Right ventricle myocardium inferior (tissue), 1 donor: ENCODE data around the gene PTMA. TPM values are rescaled to one million over a fixed set of nuclear protein-coding genes. Genes with fewer than 3 reads are reported as not detected.

Experiments used
- ATAC-seq: fragments of 200-7000 bp; cut with Tn5 transposase; one replicate; pipeline ENCODE4 v1.9.1; 2020; ENCODE audit warnings: mild to moderate bottlenecking, moderate library complexity
- DNase-seq: peaks from one replicate; pipeline ENCODE4 v3.0.0; 2021; ENCODE audit errors: missing footprints
- intact Hi-C: fragments of 100-400 bp; cut with DNase I; formaldehyde crosslinking; loops from one replicate; pipeline ENCODE4 v1.11.0; 2022
- total RNA-seq: library from RNA; stranded (reverse); fragmentation: NEBNext Ultra II Directional; extraction: Animal tissue kit (Norgen Biotek cat#: 25700); gene quantifications from one replicate; pipeline ENCODE4 v1.2.1, GENCODE V29; 2021
- donor health status: DM: no; HTN: yes; CAD: no; lungs with severe emphysema.

Gene PTMA
- total RNA-seq, 1 donor from 2014 or later: 264 TPM

DNA sequence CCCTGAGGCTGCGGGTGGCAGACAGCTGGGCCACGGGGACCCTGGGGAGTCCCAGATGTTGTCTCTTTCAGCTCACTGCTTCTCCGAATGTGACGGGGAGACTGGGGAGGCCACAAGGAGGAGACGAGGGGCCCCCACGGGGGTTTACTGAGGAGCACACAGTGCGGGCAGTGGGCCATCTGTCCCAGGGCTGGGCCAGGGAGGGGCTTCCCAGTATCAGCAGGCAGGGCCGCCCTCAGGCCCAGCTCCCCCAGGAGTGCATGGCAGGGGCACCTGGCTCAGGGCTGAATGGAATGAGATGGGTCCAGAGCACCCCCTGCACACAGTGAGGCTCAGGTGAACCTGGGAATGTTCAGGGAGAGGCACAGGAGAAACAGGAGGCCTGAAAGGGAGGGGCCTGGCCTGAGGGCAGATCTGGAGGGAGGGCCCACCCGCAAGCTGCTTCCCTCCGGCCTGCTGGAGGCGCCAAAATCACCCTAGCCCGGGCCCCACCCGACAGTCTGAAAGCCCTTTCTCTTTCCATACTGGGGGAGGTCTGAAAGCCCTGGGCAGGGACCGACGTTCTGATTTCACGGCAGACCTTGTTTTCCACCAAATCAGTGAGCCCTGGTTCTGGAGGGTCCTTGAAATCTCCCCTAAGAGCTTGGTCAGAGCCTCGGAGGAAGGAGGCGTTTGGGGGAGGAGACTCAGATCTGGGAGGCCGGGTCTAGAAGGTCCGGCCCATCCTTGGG lies 35.5 kb upstream of the PTMA start:
- intact Hi-C loops: no loop called here
- peak; percentile 71 for DNase-seq
- no peak for ATAC-seq

DNA sequence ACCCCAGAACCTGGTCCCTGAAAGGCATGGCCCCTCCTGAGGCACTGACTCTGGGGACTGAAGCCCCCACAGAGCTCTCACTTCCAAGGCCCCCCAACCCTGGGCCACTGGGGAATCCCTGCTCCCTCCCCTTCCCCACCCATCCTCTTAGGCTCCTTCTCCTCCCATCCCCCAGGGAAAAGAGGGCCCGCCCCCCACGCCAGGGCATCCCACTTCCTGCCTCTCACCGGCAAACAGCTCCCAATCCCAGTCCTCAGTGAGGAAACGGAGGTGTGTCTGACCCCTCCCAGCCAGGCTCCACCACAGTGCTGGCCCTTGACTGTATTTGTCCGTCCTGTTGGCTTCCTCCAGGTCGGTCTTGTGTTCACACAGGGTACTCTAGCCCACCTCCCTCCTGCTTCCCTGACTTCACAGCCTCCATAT lies 35.0 kb upstream of the PTMA start:
- peak; percentile 20 for ATAC-seq
- intact Hi-C loops: no loop called here
- DNase-seq: peak; percentile 73

DNA sequence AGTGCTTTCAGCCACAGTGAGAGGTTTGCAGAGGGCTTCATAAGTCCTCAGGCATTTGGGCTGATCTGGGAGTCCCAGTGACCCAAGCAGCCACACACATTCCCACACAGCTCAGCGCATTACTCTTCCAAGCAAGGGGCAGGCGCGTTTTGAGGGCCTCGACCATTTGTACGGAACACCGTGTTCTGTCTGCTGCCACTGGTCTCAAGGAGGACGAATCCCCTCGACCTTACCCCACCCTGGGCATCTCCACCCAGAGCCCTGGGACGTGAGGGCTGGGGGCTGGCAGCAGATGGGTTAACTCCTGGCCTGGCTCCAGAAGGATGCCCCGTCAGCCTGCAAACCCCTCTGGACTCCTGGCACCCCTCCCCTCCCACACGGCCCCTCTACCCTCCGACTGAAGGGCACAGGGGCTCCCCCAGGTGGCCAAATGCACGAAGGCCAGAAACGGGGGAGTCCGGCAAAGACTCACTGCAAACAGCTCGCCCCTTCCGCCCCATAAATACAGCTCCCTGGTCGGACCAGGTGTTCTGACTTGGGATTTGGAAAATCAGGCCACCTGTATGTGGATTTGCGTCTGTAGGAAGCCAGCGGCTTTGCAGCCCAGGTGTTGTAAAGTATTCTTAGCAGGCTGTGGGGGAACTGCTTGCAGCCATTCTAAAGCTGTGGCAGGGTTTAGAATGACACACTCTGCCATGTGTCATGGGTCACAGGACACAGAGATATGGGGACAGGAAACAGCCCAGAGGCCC lies 33.6 kb upstream of the PTMA start:
- intact Hi-C loops: loop anchor here (1.0 to 2.0 kb wide), 2 partner anchors 26 to 62 kb away; no protein-coding TSS in a partner anchor
- DNase-seq: peak; percentile 82
- peak; percentile 61 for ATAC-seq

DNA sequence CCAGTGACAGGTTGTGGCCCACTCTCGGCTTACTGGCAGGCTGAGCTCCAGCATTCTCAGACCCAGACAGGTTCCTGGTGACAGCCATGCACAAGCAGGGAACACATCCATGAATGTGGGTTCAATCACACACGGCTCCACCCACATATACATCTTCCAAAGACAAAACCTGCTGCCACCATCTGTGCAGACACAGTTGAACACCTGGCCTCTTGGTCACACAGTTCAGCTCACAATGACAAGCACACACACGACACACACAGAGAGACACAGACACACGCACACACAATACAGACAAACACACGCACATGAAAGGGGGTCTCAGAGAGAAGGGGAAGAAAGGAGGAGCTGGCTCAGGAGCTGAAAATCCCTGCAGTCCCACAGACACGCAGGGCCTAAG lies 32.1 kb upstream of the PTMA start:
- intact Hi-C loops: no loop called here
- DNase-seq: no peak
- no peak for ATAC-seq

DNA sequence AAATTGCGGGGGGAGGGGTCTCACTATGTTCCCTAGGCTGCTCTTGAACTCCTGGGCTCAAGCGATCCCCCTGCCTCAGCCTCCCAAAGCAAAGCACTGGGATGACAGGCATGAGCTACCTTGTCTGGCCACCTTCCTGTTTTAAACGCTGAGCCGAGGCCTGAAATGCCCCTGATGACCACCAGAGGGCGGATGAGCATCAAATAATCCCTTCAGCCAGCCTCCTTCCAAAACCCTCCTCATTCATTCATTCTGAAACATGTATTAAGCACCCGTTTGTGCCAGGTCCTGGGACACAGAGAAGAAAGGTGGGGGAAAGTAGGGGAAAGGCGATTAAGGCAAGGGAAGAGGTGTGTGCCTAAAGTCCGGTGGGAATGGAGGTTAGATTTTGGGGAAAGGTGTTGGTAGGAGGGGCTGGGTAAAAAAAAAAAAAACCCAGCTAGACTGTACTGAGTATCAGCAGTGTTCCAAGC lies 30.7 kb upstream of the PTMA start:
- peak; percentile 89 for DNase-seq
- ATAC-seq: peak; percentile 4
- intact Hi-C loops: loop anchor here (1.0 kb wide), 1 partner anchor 38 kb away; no protein-coding TSS in a partner anchor

DNA sequence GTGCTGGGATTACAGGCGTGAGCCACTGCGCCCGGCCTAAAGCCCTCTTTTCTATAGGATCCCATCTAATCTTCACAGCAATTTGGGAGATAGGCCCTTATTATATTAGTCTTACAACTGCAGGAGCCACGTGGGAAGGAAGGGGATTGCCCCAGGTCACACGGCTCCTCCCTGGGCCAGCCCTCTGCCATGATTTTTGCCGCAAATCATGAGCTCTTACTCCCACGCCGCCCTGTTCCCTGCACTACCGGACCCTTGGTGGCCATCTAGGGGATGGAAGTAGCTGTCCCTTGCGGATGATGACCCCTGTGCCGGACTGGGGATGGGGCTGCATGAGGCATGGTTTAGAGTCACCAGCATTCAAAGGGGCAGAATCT lies 28.4 kb upstream of the PTMA start:
- intact Hi-C loops: no loop called here
- ATAC-seq (no peak), DNase-seq (no peak)

DNA sequence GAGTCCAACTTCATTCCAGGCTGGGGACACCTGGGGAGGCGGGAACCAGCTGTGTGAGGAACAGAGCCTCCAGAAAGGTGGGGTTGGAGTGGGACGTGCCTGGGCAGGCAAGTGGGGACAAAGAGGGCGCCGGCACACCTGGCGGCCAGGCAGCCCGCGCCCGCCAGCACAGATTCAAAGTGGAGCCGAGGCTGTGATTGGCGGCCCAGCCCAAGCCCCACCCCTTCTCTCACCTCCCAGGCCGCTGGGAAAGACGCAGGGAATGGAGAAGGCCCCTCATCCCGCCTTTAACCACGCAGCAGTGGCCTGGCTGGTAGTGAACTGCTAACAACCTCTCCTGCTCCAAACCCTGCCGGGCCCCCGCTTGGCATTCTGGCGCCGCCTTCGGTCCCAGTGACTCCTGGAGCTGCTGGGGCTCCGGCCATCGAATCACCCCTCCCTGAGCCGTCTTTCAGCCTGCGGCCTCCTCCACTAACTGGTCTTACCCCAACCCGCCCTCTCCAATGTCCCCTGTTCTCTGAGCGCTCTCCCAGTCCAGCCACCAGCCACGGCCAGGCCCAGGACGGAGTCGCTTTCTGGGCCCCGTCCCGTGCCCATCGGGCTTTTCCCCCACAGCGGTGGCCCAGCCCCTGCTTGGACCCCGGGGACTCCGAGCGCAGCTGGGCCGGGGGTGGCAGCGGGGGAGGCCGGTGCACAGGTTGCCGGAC lies 27.9 kb upstream of the PTMA start:
- DNase-seq: peak; percentile 72
- ATAC-seq: no peak
- intact Hi-C loops: no loop called here

DNA sequence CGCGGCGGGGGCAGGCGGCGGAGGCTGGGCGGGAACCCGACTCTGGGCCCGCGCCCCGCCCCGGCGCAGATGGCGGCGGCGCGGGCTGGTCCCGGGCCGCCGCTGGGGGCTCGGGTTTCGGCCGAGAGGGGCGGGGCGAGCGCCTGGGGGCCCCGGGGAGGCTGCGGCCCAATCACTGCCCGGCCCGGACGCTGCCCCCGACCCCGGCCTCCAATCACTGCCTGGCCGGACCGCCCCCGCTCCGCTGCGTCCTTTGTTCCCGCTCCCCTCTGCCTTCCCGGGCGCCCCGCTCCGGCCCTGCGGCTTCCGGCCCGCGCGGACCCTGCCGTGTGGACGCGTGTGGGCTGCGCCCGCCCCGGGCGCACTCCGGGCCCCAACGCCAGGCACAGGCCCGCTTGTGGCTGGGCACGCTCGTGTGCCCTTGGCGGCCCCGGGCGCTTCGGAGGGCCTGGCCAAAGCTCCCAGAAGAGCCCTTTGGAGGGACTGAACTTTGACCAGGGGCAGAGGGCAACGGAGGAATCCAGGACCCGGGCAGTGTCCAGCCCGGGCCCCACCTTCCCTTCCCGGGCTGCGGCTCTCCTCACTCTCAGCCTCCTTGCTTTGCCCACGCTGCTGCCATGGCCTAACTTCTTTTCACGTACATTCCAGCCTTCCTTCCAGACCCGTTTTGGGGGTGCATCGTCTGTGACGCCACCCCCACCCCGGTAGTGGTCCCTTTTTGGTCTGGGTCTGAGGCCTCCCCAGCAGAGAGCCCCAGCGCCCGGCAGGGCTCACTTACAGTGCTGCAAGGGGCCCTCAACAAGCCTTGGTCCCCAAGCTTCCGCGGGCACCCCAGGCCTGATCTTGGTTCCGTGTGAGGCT lies 27.1 kb upstream of the PTMA start:
- ATAC-seq: peak; percentile 94
- peak; percentile 92 for DNase-seq
- intact Hi-C loops: loop anchor here (1.0 kb wide), 1 partner anchor 29 kb away; no protein-coding TSS in a partner anchor

DNA sequence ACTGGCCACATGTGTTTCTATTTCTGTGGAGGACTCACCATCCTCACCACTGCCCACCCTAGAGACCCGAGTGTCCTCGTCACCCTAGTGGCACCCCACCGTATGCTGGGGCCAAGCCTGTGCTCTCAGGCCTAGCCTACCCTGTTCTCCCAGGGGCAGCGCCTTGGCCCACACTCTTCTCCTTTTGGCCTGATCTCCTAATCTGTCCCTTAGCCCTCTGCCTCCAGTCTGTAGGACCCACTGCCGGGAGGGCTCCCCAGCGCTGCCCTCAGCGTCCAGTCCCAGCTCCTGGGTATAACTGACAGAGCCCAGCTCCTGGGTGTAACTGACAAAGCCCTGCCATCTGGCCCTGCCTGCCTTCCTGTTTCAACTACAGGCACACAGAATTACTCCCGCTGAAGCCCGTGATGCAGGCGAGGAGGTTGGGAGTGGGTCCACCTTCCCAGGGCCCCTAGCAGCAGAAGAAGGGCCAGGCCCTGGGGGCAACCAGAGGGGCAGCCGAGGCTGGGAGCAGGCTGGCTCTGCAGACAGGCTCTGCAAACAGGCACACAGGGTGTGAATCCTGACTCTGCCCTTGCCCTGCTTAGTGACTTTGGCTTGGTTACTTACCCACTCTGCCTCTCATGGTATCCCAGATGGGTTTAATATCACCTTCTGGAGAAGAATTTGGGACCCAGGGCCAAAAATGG lies 25.6 kb upstream of the PTMA start:
- ATAC-seq: no peak
- intact Hi-C loops: no loop called here
- DNase-seq: no peak

DNA sequence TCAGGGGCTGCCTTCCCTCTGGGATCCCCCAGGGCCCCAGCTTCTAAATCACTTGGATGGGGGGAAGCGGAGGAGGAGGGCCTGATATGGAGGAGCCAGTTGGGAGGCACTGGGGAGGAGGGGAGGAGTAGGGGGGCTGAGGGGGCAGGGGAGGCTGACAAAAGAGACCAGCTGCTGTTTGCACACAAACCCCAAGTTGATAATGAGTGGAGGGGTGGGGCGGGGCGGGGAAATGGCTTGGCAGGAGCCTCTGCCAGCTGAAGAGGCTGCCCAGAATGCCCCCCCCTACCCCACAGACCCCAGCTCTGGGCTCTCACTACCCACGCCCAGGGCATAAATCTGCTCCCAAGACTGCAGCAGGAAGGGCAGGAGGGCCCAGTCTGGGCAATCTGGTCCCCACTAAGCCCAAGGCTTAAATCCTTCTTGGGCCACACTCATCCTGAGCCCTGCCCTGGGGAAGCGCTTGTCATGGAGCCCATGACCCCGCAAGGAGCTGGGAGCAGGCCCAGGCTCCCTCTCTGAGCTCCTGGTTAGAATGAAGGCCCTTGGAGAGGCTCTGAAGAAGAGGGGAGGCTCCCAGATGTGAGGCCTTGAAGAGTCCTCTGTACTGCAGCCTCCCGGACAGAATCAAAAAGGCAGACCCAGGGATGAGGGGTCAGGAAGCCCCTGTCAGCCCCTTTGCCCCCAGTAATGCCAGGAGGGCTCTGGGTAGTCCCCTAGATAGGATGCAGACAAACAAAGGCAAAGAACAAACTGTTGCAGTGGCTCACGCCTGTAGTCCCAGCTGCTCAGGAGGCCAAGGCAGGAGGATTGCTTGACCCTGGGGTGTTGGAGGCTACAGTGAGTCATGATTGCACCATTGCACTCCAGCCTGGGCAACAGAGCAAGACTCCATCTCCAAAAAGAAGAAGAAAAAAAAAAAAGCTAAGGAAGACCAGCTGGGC lies 24.8 kb upstream of the PTMA start:
- ATAC-seq (no peak), DNase-seq (no peak)
- intact Hi-C loops: no loop called here

DNA sequence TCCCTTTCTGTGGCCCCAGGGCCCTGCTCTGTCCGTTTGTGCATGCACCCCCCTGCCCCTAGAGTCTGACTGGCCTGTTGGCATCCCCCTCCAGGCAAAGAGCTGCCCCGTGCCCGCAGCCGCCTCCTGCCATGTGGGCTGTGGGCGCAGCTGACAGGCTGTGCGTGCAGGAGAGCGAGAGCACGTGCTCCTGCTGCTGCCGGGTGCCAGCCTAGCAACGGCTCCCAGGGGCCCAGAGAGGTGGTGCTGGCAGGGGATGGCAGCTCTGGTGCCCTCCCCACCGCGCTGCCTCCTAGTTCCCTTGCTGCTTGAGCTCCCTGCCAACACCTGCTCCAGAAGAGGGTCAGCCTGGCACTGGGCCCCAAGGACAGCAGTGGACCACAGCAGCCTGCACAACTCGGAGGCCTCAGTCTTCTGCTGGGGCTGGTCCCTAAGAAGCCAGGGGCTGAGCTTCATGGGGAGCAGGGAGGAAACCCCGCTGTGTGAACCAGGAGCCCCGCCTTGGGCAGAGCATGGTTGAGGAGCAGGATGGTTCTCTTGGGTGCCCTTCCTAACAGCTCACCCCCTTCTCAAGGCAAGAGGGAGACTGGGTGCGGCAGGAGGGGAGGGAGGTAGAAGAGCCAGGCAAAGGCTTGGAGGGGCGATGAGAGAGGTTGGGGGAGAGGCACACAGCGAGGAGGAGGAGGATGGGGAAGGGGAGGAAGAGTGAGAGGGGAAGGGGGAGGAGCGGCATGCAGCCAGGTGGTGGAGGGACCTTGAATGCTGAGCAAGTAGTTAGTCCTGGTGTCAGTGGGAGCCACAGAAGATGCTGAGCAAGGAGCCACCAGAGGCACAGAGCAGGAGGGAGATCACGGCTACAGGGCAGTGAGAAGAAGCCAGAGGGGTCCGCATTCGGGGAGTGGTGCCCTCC lies 23.8 kb upstream of the PTMA start:
- DNase-seq (no peak), ATAC-seq (peak; percentile 36)
- intact Hi-C loops: no loop called here

DNA sequence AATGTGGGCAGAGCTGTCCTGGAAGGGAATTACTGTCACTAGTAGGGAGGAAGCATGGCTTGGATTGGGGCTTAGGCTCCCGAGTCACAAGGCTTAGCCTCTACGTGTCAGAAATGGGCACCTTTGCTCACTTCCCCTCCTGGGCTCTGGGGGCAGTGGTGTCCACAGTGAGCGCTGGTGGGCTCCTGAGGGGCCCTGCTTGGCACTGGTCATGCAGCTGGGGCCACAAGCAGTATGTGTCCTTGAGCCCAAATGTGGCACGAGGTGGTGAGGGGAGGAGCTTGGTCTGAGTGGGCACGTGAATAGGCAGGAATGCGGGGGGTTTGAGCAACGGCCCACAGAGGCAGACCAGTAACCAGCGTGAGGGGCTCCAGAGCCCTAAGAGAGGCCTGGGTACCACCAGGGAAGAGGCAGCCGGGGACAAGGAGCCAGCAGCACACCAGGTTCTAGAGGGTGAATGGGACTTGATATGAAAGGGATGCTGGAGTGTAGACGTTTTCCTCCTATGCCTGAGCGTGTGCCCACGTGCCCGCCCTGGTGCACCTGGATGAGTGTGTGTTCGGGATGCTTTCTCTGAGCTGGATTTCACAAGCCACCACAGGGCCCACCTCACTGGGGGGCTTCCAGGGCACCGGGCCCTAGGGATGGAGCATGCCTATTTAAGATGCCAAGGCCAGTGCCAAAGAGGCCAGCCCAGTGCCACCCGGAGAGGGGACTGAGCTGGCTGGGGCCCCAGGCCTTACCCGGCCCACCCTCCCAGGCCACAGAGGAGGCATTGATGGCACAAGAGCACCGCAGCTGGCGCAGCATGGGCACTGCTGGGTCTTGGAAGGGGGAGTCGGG lies 22.8 kb upstream of the PTMA start:
- ATAC-seq: no peak
- no peak for DNase-seq
- intact Hi-C loops: no loop called here

DNA sequence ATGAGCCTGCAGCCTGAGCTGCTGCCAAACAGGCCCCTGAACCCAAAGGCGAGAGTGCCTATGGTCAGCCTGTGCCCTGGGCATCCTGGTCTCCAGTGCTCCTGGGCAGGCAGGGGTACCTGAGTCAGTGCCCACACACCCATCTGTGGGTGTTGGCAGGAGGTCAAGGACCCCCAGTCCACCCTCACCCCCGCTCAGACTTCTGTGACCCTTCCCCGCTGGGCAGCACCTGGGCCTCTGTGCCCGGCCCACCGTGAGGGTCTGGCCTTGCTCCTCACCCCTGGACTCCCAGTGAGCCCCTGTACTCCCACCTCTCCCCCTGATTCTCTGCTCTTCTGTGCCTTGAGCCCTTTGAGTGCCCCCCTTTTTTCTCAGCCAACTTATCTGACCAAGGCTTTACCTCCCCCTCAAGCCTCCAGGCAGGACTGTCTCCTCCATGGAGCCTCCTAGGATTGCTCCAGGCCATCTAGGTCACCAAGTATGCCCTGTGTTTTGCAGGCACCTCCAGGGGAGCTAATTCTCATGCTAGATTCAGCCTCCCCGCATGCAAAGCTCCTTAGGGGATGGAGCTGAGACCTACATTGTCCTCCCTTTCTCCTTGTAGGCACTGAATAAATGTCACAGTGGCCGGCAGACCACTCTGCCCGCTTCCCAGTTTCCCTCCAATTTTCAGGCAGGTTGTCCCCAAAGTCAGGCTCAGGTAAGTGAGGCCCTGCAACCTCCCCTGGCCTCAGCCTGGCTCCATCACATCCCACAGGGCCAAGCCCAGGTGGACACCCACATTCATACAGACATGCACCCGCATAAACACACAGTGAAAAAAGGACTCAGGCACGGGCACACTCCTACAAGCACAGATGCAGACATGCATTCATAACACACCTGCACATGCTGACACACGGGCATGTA lies 21.9 kb upstream of the PTMA start:
- no peak for DNase-seq
- intact Hi-C loops: no loop called here

DNA sequence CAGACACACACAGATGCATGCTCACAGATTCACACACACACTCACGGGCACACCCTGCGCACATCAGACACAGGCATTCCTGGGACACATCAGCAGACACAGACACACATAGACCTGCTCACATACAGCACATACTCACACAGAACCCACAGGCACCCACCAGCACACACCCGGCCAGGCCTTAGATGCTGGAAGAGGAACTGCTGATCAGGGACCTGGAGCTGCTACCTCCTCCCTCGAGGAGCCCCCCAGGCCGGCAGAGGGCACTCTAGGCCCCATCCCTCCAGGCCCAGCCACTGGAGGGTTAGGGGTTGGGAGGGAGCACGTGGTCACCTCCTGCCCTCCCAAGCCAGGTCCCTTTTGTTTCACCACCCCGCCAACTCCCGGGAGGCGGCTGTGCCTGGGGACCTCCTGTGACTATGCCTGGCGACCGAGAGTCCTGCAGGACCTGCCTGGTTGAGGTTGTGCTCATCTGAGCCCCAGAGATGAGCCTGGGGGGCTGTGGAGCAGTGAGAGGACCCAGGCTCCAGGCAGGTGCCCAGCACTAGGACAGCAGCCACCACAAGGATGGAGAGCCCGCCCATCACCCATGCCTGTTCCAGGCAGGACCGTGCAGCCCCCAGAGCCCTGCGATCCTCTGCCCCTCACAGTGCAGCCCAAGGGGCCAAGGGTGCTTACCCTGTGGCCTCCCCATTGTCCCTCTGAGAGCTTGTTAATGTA lies 21.0 kb upstream of the PTMA start:
- intact Hi-C loops: no loop called here
- DNase-seq (no peak), ATAC-seq (peak; percentile 61)

More for the DNA sequence above, 21.9 kb upstream of the PTMA start:
- no peak for ATAC-seq
